ENCODE results near the gene HAT1. TPM values are rescaled to one million over a fixed set of nuclear protein-coding genes. Genes with fewer than 3 reads are reported as not detected.

The HAT1 gene
- polyA plus RNA-seq, 1 donor: 39.4 TPM

DNA sequence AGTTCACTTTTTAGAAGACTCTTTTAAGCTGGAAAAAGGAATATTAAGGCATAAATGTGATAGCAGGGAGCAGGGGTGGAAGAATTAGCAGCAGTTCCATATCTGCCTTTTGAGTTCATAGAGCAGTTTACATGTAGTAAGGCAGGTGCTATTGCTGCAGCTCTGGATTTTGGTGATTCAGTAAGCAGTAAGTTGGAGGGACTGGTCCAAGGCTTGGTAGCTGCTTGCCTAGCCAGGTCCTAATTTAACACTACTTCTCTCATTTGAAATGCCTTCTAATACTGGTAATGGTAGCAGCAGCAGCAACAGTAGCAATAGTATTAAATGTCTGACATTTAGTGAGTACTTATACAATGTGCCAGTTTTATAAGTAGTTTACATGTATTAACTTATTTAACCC is 30.0 kb downstream of the HAT1 start:
- peaks cover 13% of the 10 kb centered on the region for H3K36me3 ChIP-seq (ENCODE audit: control insufficient read depth, insufficient read depth, low read length)
- H3K27ac ChIP-seq (ENCODE audit: low read length): no peak overlapping the region
- H3K27me3 ChIP-seq (ENCODE audit: control insufficient read depth, insufficient read depth, low read length): no peaks in the 10 kb centered on the region
- DNase-seq: no peak
- no peaks in the 10 kb centered on the region for H3K4me1 ChIP-seq (ENCODE audit: control insufficient read depth, insufficient read depth, low read length)
- H3K9me3 ChIP-seq (ENCODE audit: control insufficient read depth, low read depth, low read length): no peaks in the 10 kb centered on the region
- H3K4me3 ChIP-seq (ENCODE audit: low read length): no peak overlapping the region

DNA sequence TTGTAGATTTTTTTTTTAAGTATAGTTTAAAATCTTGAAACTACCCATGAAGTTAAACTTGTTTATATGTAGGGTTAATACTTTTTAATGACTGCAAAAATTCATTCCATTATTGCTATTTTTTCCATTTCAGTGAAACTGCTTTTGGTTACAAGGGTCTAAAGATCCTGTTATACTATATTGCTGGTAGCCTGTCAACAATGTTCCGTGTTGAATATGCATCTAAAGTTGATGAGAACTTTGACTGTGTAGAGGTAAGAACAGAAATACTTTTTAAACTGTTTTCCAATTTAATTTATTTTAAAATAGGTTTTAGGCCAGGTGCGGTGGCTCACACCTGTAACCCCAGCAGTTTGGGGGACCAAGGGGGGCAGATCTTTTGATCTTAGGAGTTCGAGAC is 30.5 kb downstream of the HAT1 start:
- Histone ChIP-seq H3K4me3 (ENCODE audit: low read length) (no peak overlapping the region), H3K27me3 (ENCODE audit: control insufficient read depth, insufficient read depth, low read length) (no peaks in the 10 kb centered on the region), H3K27ac (ENCODE audit: low read length) (no peak overlapping the region), H3K9me3 (ENCODE audit: control insufficient read depth, low read depth, low read length) (no peaks in the 10 kb centered on the region), H3K4me1 (ENCODE audit: control insufficient read depth, insufficient read depth, low read length) (no peaks in the 10 kb centered on the region), H3K36me3 (ENCODE audit: control insufficient read depth, insufficient read depth, low read length) (peaks cover 11% of the 10 kb centered on the region)
- no peak for DNase-seq
- no CpG with 5 or more reads among the region's 3 CpGs for WGBS (ENCODE audit: insufficient coverage, low lambda C conversion rate)

DNA sequence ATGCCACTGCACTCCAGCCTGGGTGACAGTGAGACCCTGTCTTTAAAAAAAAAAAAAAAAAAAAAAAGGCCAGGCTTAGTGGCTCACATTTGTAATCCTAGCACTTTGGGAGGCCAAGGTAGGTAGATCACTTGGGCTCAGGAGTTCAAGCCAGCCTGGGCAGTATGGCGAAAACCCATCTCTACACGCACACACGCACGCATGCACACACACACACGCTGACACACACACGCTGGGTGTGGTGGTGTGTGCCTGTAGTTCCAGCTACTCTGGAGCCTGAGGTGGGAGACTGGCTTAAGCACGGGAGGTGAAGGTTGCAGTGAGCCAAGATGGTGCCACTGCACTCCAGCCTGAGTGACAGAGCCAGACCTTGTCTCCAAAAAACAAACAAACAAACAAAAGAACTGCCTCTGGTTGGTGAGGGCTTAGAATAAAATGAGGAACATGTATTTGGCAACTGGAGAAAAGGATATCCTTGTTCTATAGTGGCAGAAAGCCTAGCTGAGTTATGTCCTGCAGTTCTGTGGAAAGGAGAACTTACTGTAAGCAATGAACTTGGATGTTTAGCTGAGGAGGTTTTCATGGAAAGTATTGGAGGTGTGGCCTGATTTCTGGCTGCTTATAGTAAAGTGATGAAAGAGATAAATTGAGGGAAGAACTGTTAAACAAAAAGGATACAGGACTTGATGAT is 34.0 kb downstream of the HAT1 start:
- Histone ChIP-seq H3K27me3 (ENCODE audit: control insufficient read depth, insufficient read depth, low read length) (no peaks in the 10 kb centered on the region), H3K9me3 (ENCODE audit: control insufficient read depth, low read depth, low read length) (no peaks in the 10 kb centered on the region), H3K36me3 (ENCODE audit: control insufficient read depth, insufficient read depth, low read length) (peaks cover 11% of the 10 kb centered on the region), H3K4me3 (ENCODE audit: low read length) (no peak overlapping the region), H3K27ac (ENCODE audit: low read length) (no peak overlapping the region), H3K4me1 (ENCODE audit: control insufficient read depth, insufficient read depth, low read length) (no peaks in the 10 kb centered on the region)
- WGBS (ENCODE audit: insufficient coverage, low lambda C conversion rate): no CpG with 5 or more reads among the region's 7 CpGs
- no peak for DNase-seq

GRCh38 chr2:171957061-171957460 is 34.8 kb downstream of the HAT1 start:
- Histone ChIP-seq H3K4me1 (ENCODE audit: control insufficient read depth, insufficient read depth, low read length) (no peaks in the 10 kb centered on the region), H3K27ac (ENCODE audit: low read length) (no peak overlapping the region), H3K4me3 (ENCODE audit: low read length) (no peak overlapping the region), H3K9me3 (ENCODE audit: control insufficient read depth, low read depth, low read length) (no peaks in the 10 kb centered on the region), H3K36me3 (ENCODE audit: control insufficient read depth, insufficient read depth, low read length) (peaks cover 11% of the 10 kb centered on the region), H3K27me3 (ENCODE audit: control insufficient read depth, insufficient read depth, low read length) (no peaks in the 10 kb centered on the region)
- DNase-seq: no peak
- no CpG with 5 or more reads among the region's 2 CpGs for WGBS (ENCODE audit: insufficient coverage, low lambda C conversion rate)

- Histone ChIP-seq H3K27me3 (ENCODE audit: control insufficient read depth, insufficient read depth, low read length) (no peaks in the 10 kb centered on the region), H3K36me3 (ENCODE audit: control insufficient read depth, insufficient read depth, low read length) (peaks cover 11% of the 10 kb centered on the region), H3K4me3 (ENCODE audit: low read length) (no peak overlapping the region), H3K9me3 (ENCODE audit: control insufficient read depth, low read depth, low read length) (no peaks in the 10 kb centered on the region), H3K27ac (ENCODE audit: low read length) (no peak overlapping the region), H3K4me1 (ENCODE audit: control insufficient read depth, insufficient read depth, low read length) (no peaks in the 10 kb centered on the region)
- 100% methylated on average over 2 of the region's 3 CpGs for WGBS (ENCODE audit: insufficient coverage, low lambda C conversion rate)
- DNase-seq: no peak
Measured at GRCh38 chr2:171958475-171958874, 36.2 kb downstream of the HAT1 start.

- H3K27me3 ChIP-seq (ENCODE audit: control insufficient read depth, insufficient read depth, low read length): no peaks in the 10 kb centered on the region
- H3K4me3 ChIP-seq (ENCODE audit: low read length): no peak overlapping the region
- WGBS (ENCODE audit: insufficient coverage, low lambda C conversion rate): 92% methylated on average over 2 of the region's 2 CpGs
- H3K4me1 ChIP-seq (ENCODE audit: control insufficient read depth, insufficient read depth, low read length): no peaks in the 10 kb centered on the region
- H3K9me3 ChIP-seq (ENCODE audit: control insufficient read depth, low read depth, low read length): no peaks in the 10 kb centered on the region
- no peak overlapping the region for H3K27ac ChIP-seq (ENCODE audit: low read length)
- peaks cover 9% of the 10 kb centered on the region for H3K36me3 ChIP-seq (ENCODE audit: control insufficient read depth, insufficient read depth, low read length)
- no peak for DNase-seq
Measured at GRCh38 chr2:171959998-171960397, 37.7 kb downstream of the HAT1 start.

DNA sequence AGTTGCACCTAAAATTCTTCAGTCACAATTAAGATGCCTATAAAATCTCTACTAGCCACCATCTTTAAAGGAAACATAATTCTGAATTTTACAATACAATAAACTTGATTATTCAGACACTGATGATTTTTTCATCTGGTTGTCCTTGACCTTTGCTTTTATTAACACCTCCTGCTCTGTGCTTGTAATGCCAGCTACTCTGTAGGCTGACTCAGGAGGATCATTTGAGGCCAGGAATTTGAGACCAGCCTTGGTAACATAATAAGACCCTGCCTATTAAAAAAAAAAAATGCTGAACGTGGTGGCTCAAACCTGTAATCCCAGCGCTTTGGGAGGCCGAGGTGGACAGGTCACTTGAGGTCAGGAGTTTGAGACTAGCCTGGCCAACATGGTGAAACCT is 38.3 kb downstream of the HAT1 start:
- H3K4me3 ChIP-seq (ENCODE audit: low read length): no peak overlapping the region
- no CpG with 5 or more reads among the region's 3 CpGs for WGBS (ENCODE audit: insufficient coverage, low lambda C conversion rate)
- H3K36me3 ChIP-seq (ENCODE audit: control insufficient read depth, insufficient read depth, low read length): peaks cover 8% of the 10 kb centered on the region
- no peaks in the 10 kb centered on the region for H3K27me3 ChIP-seq (ENCODE audit: control insufficient read depth, insufficient read depth, low read length)
- no peaks in the 10 kb centered on the region for H3K4me1 ChIP-seq (ENCODE audit: control insufficient read depth, insufficient read depth, low read length)
- DNase-seq: no peak
- no peaks in the 10 kb centered on the region for H3K9me3 ChIP-seq (ENCODE audit: control insufficient read depth, low read depth, low read length)
- H3K27ac ChIP-seq (ENCODE audit: low read length): no peak overlapping the region

GRCh38 chr2:171963198-171963597 is 40.9 kb downstream of the HAT1 start:
- Histone ChIP-seq H3K4me3 (ENCODE audit: low read length) (no peak overlapping the region), H3K4me1 (ENCODE audit: control insufficient read depth, insufficient read depth, low read length) (no peaks in the 10 kb centered on the region), H3K36me3 (ENCODE audit: control insufficient read depth, insufficient read depth, low read length) (peaks cover 13% of the 10 kb centered on the region), H3K27me3 (ENCODE audit: control insufficient read depth, insufficient read depth, low read length) (no peaks in the 10 kb centered on the region), H3K9me3 (ENCODE audit: control insufficient read depth, low read depth, low read length) (no peaks in the 10 kb centered on the region), H3K27ac (ENCODE audit: low read length) (no peak overlapping the region)
- 92% methylated on average over 1 of the region's 2 CpGs for WGBS (ENCODE audit: insufficient coverage, low lambda C conversion rate)
- no peak for DNase-seq

DNA sequence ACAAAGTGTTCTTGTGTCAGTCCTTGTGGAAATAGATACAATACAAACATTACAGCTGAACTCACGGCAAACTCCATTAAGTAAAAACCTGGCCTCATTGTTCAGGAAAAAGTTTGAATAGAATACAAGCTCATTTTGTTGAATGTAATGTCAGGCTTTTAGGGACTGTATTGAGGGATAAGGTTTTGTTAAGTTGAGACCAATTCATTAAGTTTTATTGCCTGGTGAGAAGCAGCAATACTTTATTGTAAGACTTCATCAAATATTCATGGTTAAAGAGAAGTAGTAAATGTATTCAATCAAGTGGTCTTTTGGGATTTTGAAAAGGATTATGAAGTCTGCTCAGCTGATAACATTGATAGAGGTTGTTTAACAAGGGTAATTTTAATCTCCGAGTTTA is 42.0 kb downstream of the HAT1 start:
- Histone ChIP-seq H3K9me3 (ENCODE audit: control insufficient read depth, low read depth, low read length) (no peaks in the 10 kb centered on the region), H3K36me3 (ENCODE audit: control insufficient read depth, insufficient read depth, low read length) (peaks cover 13% of the 10 kb centered on the region), H3K27ac (ENCODE audit: low read length) (no peak overlapping the region), H3K4me3 (ENCODE audit: low read length) (no peak overlapping the region), H3K27me3 (ENCODE audit: control insufficient read depth, insufficient read depth, low read length) (no peaks in the 10 kb centered on the region), H3K4me1 (ENCODE audit: control insufficient read depth, insufficient read depth, low read length) (no peaks in the 10 kb centered on the region)
- WGBS (ENCODE audit: insufficient coverage, low lambda C conversion rate): 93% methylated on average over 2 of the region's 2 CpGs
- no peak for DNase-seq

- 100% methylated on average over 1 of the region's 3 CpGs for WGBS (ENCODE audit: insufficient coverage, low lambda C conversion rate)
- Histone ChIP-seq H3K4me3 (ENCODE audit: low read length) (no peak overlapping the region), H3K36me3 (ENCODE audit: control insufficient read depth, insufficient read depth, low read length) (peaks cover 14% of the 10 kb centered on the region), H3K27me3 (ENCODE audit: control insufficient read depth, insufficient read depth, low read length) (no peaks in the 10 kb centered on the region), H3K27ac (ENCODE audit: low read length) (no peak overlapping the region), H3K9me3 (ENCODE audit: control insufficient read depth, low read depth, low read length) (no peaks in the 10 kb centered on the region), H3K4me1 (ENCODE audit: control insufficient read depth, insufficient read depth, low read length) (no peaks in the 10 kb centered on the region)
- no peak for DNase-seq
Measured at GRCh38 chr2:171965238-171965637, 43.0 kb downstream of the HAT1 start.

GRCh38 chr2:171965661-171966060 is 43.4 kb downstream of the HAT1 start:
- no peaks in the 10 kb centered on the region for H3K4me1 ChIP-seq (ENCODE audit: control insufficient read depth, insufficient read depth, low read length)
- no peak for DNase-seq
- no peak overlapping the region for H3K27ac ChIP-seq (ENCODE audit: low read length)
- no peaks in the 10 kb centered on the region for H3K27me3 ChIP-seq (ENCODE audit: control insufficient read depth, insufficient read depth, low read length)
- peaks cover 14% of the 10 kb centered on the region for H3K36me3 ChIP-seq (ENCODE audit: control insufficient read depth, insufficient read depth, low read length)
- H3K9me3 ChIP-seq (ENCODE audit: control insufficient read depth, low read depth, low read length): no peaks in the 10 kb centered on the region
- no CpG with 5 or more reads among the region's 3 CpGs for WGBS (ENCODE audit: insufficient coverage, low lambda C conversion rate)
- H3K4me3 ChIP-seq (ENCODE audit: low read length): no peak overlapping the region
